Measurements from ENCODE around the gene SPEM1. TPM values are rescaled to one million over a fixed set of nuclear protein-coding genes. Genes with fewer than 3 reads are reported as not detected.

Gene SPEM1
- total and polyA plus RNA-seq, 2 of the 13 experiments (the other 11 are each of a cell fraction or from before 2014, with no cell fraction given), result not detected

DNA sequence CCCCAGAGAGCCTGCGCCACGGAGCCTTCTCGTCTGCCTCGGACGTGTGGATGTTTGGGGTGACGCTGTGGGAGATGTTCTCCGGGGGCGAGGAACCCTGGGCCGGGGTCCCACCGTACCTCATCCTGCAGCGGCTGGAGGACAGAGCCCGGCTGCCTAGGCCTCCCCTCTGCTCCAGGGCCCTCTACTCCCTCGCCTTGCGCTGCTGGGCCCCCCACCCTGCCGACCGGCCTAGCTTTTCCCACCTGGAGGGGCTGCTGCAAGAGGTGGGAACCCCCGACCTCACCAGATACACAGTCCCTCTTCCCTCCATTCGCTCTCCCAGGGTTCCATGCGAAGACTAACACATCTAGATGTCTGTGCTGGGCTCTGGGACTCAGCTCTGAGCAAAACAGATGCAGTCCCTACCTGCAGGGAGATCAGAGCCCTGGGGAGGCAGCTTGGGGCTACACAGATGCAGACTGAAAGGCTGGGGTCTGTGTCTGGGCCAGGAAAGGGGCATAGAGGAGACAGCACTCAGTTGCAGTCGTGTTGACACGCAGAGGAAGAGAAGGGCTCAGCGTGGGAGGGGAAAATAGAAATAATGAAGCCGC, 35.5 kb upstream of the SPEM1 start:
- H3K9ac ChIP-seq (ENCODE audit: insufficient read depth, low read depth, low read length), result no peak overlapping the region

More for the DNA sequence above, 35.5 kb upstream of the SPEM1 start:
- Histone ChIP-seq H3K9me3 (ENCODE audit: low read length) (no peaks in the 10 kb centered on the region), H3K79me2 (ENCODE audit: insufficient read depth, low read length) (no peaks in the 10 kb centered on the region), H3K4me2 (ENCODE audit: low read depth, low read length) (no peak overlapping the region), H3K27me3 (ENCODE audit: control insufficient read depth in 1 of 2, insufficient read depth in 2 of 2, low read length in 2 of 2) (0 out of 5 replicates have a peak, but pooled peaks cover 0 to 1% of the 10 kb centered on the region in 2 experiments), H3K4me3 (replicated peaks in 1 of 3; ENCODE audit: insufficient read depth in 1 of 3, low read depth in 2 of 3, low read length in 3 of 3) (no peak overlapping the region), H3K27ac (ENCODE audit: extremely low read length, insufficient read depth, low read length) (no peak overlapping the region), H3K4me1 (ENCODE audit: insufficient read depth, low read length) (peaks cover 19% of the 10 kb centered on the region), H2AFZ (ENCODE audit: low read length) (no peak overlapping the region), H3K36me3 (replicated peaks in 1 of 2; ENCODE audit: control insufficient read depth in 1 of 2, insufficient read depth in 2 of 2, low read length in 2 of 2) (no peaks in the 10 kb centered on the region; a peak in 1 of 5 replicates), H4K20me1 (ENCODE audit: insufficient read depth, low read length) (no peaks in the 10 kb centered on the region)
- DNase-seq (ENCODE audit: low spot score) (no peak), FAIRE-seq (no peak), ATAC-seq (no peak)
- in situ Hi-C loops (cut with HindIII; ENCODE audit: extremely low pct_ligation_motif_present, low pct_unique_long_range_greater_than_20kb) (no loop called here), intact Hi-C loops (cut with micrococcal nuclease; ENCODE audit: unreplicated experiment) (no loop called here)
- TF ChIP-seq YY1 (IDR thresholded peaks at IDR 0.05; ENCODE audit: insufficient read depth, insufficient replicate concordance, low read depth, low read length), result no peak
- no peak for TF ChIP-seq ZNF768 (CRISPR knock-in tag; IDR thresholded peaks at IDR 0.05)
- no peak for TF ChIP-seq ZNF225 (CRISPR knock-in tag; IDR thresholded peaks at IDR 0.05)
- TF ChIP-seq, protein P1, sequence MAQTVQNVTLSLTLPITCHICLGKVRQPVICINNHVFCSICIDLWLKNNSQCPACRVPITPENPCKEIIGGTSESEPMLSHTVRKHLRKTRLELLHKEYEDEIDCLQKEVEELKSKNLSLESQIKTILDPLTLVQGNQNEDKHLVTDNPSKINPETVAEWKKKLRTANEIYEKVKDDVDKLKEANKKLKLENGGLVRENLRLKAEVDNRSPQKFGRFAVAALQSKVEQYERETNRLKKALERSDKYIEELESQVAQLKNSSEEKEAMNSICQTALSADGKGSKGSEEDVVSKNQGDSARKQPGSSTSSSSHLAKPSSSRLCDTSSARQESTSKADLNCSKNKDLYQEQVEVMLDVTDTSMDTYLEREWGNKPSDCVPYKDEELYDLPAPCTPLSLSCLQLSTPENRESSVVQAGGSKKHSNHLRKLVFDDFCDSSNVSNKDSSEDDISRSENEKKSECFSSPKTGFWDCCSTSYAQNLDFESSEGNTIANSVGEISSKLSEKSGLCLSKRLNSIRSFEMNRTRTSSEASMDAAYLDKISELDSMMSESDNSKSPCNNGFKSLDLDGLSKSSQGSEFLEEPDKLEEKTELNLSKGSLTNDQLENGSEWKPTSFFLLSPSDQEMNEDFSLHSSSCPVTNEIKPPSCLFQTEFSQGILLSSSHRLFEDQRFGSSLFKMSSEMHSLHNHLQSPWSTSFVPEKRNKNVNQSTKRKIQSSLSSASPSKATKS (CRISPR knock-in tag; IDR thresholded peaks at IDR 0.05), result no peak
- TF ChIP-seq MBNL3 (CRISPR knock-in tag; conservative IDR thresholded peaks at IDR 0.05), result no peak
- TF ChIP-seq, protein P2, sequence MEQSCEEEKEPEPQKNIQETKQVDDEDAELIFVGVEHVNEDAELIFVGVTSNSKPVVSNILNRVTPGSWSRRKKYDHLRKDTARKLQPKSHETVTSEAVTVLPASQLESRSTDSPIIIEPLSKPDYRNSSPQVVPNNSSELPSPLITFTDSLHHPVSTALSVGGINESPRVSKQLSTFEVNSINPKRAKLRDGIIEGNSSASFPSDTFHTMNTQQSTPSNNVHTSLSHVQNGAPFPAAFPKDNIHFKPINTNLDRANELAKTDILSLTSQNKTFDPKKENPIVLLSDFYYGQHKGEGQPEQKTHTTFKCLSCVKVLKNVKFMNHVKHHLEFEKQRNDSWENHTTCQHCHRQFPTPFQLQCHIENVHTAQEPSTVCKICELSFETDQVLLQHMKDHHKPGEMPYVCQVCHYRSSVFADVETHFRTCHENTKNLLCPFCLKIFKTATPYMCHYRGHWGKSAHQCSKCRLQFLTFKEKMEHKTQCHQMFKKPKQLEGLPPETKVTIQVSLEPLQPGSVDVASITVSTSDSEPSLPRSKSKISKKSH (CRISPR knock-in tag; IDR thresholded peaks at IDR 0.05; ENCODE audit: borderline replicate concordance), result no peak
- no peak for TF ChIP-seq SAP130 (CRISPR knock-in tag; IDR thresholded peaks at IDR 0.05; ENCODE audit: low read depth)
- ChIA-PET CTCF (ENCODE audit: low intra/inter-chr PET ratio, low total read pairs) (no interaction called here), POLR2A (interaction anchor here (1.6 kb wide), 1 partner anchor 19 kb away, joined by 4 read pairs; the partner anchor contains the start of gene TMEM256)
- BruUV-seq (replicated peaks), result no TSS peak
- WGBS (ENCODE audit: low lambda C conversion rate), result 99% methylated on average over 9 of the region's 23 CpGs
